ENCODE results near the gene PTCD1. TPM values are rescaled to one million over a fixed set of nuclear protein-coding genes. Genes with fewer than 3 reads are reported as not detected.
A peak's percentile ranks its signal among the peaks of the same experiment; 100 is the strongest.

The PTCD1 gene
- total RNA-seq, 1 experiment from 2014 or later: 15.0 TPM

DNA sequence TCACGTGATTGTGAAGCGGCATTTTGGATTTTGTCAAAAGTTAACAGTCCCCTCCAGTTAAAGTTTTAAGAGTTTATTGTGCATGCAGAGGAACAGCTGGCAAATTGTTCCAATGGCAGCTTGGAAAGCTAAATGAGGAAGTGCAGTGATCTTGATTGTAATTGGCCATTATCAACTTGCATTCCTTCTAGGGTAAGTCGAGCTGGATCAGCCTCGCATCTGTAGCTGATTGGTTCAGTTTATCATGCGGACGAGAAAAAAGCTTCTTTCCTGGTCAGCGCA, 34.7 kb upstream of the PTCD1 start:
- in situ Hi-C loops (cut with HindIII; ENCODE audit: low pct_unique_long_range_greater_than_20kb, low sequenced_read_pairs): no loop called here
- intact Hi-C loops (cut with micrococcal nuclease; ENCODE audit: unreplicated experiment): no loop called here
- no peak for ATAC-seq
- TF ChIP-seq TCF7L2 (IDR thresholded peaks at IDR 0.05; ENCODE audit: low read depth, low read length) (no peak), SIN3A (IDR thresholded peaks at IDR 0.05; ENCODE audit: borderline replicate concordance, insufficient read depth, low read depth, low read length) (0 out of 2 replicates have a peak, but pooled peaks have one; percentile 6), POLR2AphosphoS5 (IDR thresholded peaks at IDR 0.05; ENCODE audit: low read depth, low read length) (no peak)
- TF ChIP-seq, protein P1, sequence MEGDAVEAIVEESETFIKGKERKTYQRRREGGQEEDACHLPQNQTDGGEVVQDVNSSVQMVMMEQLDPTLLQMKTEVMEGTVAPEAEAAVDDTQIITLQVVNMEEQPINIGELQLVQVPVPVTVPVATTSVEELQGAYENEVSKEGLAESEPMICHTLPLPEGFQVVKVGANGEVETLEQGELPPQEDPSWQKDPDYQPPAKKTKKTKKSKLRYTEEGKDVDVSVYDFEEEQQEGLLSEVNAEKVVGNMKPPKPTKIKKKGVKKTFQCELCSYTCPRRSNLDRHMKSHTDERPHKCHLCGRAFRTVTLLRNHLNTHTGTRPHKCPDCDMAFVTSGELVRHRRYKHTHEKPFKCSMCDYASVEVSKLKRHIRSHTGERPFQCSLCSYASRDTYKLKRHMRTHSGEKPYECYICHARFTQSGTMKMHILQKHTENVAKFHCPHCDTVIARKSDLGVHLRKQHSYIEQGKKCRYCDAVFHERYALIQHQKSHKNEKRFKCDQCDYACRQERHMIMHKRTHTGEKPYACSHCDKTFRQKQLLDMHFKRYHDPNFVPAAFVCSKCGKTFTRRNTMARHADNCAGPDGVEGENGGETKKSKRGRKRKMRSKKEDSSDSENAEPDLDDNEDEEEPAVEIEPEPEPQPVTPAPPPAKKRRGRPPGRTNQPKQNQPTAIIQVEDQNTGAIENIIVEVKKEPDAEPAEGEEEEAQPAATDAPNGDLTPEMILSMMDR (IDR thresholded peaks at IDR 0.05): no peak
- TF ChIP-seq, protein P2, sequence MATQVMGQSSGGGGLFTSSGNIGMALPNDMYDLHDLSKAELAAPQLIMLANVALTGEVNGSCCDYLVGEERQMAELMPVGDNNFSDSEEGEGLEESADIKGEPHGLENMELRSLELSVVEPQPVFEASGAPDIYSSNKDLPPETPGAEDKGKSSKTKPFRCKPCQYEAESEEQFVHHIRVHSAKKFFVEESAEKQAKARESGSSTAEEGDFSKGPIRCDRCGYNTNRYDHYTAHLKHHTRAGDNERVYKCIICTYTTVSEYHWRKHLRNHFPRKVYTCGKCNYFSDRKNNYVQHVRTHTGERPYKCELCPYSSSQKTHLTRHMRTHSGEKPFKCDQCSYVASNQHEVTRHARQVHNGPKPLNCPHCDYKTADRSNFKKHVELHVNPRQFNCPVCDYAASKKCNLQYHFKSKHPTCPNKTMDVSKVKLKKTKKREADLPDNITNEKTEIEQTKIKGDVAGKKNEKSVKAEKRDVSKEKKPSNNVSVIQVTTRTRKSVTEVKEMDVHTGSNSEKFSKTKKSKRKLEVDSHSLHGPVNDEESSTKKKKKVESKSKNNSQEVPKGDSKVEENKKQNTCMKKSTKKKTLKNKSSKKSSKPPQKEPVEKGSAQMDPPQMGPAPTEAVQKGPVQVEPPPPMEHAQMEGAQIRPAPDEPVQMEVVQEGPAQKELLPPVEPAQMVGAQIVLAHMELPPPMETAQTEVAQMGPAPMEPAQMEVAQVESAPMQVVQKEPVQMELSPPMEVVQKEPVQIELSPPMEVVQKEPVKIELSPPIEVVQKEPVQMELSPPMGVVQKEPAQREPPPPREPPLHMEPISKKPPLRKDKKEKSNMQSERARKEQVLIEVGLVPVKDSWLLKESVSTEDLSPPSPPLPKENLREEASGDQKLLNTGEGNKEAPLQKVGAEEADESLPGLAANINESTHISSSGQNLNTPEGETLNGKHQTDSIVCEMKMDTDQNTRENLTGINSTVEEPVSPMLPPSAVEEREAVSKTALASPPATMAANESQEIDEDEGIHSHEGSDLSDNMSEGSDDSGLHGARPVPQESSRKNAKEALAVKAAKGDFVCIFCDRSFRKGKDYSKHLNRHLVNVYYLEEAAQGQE (IDR thresholded peaks at IDR 0.05; ENCODE audit: insufficient read depth in 1 of 2, low read depth in 2 of 2, low read length in 1 of 2): no peak
- CTCF ChIA-PET: no interaction called here
- Histone ChIP-seq H3K36me3 (ENCODE audit: control insufficient read depth, insufficient read depth, low read length) (peaks cover 4% of the 10 kb centered on the region; the same call in 1 of the 2 replicates), H3K9me3 (ENCODE audit: control insufficient read depth, insufficient read depth, low read depth, low read length) (no peaks in the 10 kb centered on the region), H3K27ac (ENCODE audit: low read length) (peak overlapping the region; percentile 94), H3K4me1 (ENCODE audit: control insufficient read depth, insufficient read depth, low read length) (peaks cover 6% of the 10 kb centered on the region), H3K4me3 (ENCODE audit: low read depth in 2 of 2, low read length in 2 of 2) (peak overlapping the region; percentile 93 to 97), H3K27me3 (ENCODE audit: control insufficient read depth, insufficient read depth, low read length) (no peaks in the 10 kb centered on the region)
- TSS peak; percentile 91 for BruUV-seq (replicated peaks)
- POLR2A ChIA-PET: interaction anchor here (0.6 to 0.7 kb wide), 2 partner anchors 43 to 346 kb away, joined by 3 to 6 read pairs; no protein-coding TSS in a partner anchor
- no peak for DNase-seq (ENCODE audit: low read depth, low spot score)

DNA sequence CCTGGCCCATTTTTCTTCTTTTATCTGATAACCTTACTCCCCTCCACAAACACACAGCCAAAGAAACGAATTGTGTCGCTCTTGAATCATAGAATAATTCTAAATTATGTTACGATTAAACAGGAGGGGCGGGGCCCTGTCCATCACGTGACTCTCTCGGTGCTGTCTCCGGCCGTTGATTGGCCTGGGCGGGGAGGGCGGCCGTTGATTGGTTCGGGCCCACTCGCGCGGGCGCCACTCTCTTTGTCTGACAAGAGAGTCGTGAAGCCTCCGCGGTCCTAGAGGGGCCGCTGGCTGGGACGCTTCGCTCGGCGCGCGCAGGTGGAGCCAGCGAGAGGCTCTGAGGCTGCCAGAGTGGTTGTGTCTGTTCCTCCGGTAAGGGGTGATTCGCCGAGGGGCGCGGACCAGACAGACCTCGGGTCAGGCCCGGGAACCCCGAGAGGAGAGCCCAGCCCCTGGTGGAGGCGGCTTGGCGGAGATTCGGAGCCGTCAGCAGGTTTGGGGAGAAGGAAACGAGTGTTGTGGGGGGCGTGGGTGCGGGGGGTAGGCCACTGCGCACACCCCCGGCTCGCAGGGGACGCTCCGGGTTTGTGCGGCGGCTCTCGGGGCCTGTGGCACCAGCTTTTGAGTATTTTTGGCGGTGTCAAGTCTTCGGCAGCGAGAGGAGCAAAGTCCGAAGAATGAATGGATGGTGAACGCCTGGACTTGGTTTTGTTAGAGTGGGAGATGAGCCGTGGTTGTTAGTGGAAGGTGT, 34.1 kb upstream of the PTCD1 start, which contains the start of gene ZNF789:
Gene ZNF789 (plus strand): TSS at position 330 of the 754 bp plus-strand sequence. CDS start 3,567 bp downstream, outside the sequence.
- ATAC-seq: peak; percentile 97
- in situ Hi-C loops (cut with HindIII; ENCODE audit: low pct_unique_long_range_greater_than_20kb, low sequenced_read_pairs): no loop called here
- peak within 1 kb of the TSS; percentile 93 to 97 for H3K4me3 ChIP-seq (ENCODE audit: low read depth in 2 of 2, low read length in 2 of 2)
- H3K27ac ChIP-seq (ENCODE audit: low read length): peak within 1 kb of the TSS; percentile 94
- intact Hi-C loops (cut with micrococcal nuclease; ENCODE audit: unreplicated experiment): no loop called here
- peaks cover 4% of the 10 kb centered on the region; the same call in 1 of the 2 replicates for H3K36me3 ChIP-seq (ENCODE audit: control insufficient read depth, insufficient read depth, low read length)
- TF ChIP-seq POLR2AphosphoS5 (IDR thresholded peaks at IDR 0.05; ENCODE audit: low read depth, low read length): peak; percentile 43; the same call in 1 of the 2 replicates
- TF ChIP-seq, protein P1 (IDR thresholded peaks at IDR 0.05): no peak
- TF ChIP-seq, protein P2 (IDR thresholded peaks at IDR 0.05; ENCODE audit: insufficient read depth in 1 of 2, low read depth in 2 of 2, low read length in 1 of 2): no peak
- TF ChIP-seq SIN3A (IDR thresholded peaks at IDR 0.05; ENCODE audit: borderline replicate concordance, insufficient read depth, low read depth, low read length): 0 out of 2 replicates have a peak, but pooled peaks have one; percentile 46
- no peak for TF ChIP-seq TCF7L2 (IDR thresholded peaks at IDR 0.05; ENCODE audit: low read depth, low read length)
- CTCF ChIA-PET: no interaction called here
- no peaks in the 10 kb centered on the region for H3K27me3 ChIP-seq (ENCODE audit: control insufficient read depth, insufficient read depth, low read length)
- peaks cover 6% of the 10 kb centered on the region for H3K4me1 ChIP-seq (ENCODE audit: control insufficient read depth, insufficient read depth, low read length)
- POLR2A ChIA-PET: interaction anchor here (0.7 kb wide), 1 partner anchor 345 kb away, joined by 3 read pairs; no protein-coding TSS in a partner anchor
- DNase-seq (ENCODE audit: low read depth, low spot score): peak; percentile 88
- BruUV-seq (replicated peaks): no TSS peak
- no peaks in the 10 kb centered on the region for H3K9me3 ChIP-seq (ENCODE audit: control insufficient read depth, insufficient read depth, low read depth, low read length)

Data from Panc1 (cell line).